Lower leg skin (tissue), 4 donors: ENCODE measurements around the gene OR6T1. TPM values are rescaled to one million over a fixed set of nuclear protein-coding genes. Genes with fewer than 3 reads are reported as not detected.

ENCODE experiments used
- DNase-seq, 2 donors: peaks; one replicate each; pipeline ENCODE4 v3.0.0-alpha.2; 2019; ENCODE audit warnings: low spot score in 2 of 2
- H3K4me3 ChIP-seq: fragments of 200-600 bp; sonication (generic); 2 replicates; pipeline ENCODE4 v1.5.1; 2017; ENCODE audit warnings: mild to moderate bottlenecking, low read depth; ENCODE audit not compliant: poor library complexity, severe bottlenecking
- CTCF ChIP-seq, 3 donors: fragments of 450-650 bp; IDR thresholded peaks; one replicate each; pipeline ENCODE4 v1.5.1; 2016; ENCODE audit warnings: antibody characterized with exemption in 3 of 3, mild to moderate bottlenecking in 3 of 3, moderate library complexity in 2 of 3
- POLR2A ChIP-seq, 2 donors: fragments of 450-650 bp; IDR thresholded peaks; one replicate each; pipeline ENCODE4 v1.6.1; 2016 to 2017; ENCODE audit warnings: antibody characterized with exemption in 2 of 2, mild to moderate bottlenecking in 1 of 2, moderate library complexity in 1 of 2
- WGBS, 2 donors: methylation state at CpG; one replicate each; pipeline ENCODE4 v1.1.5; 2018; 5-methylcytosine and 5-hydroxymethylcytosine counted together
- intact Hi-C: fragments of 100-400 bp; cut with DNase I; formaldehyde crosslinking; loops from one replicate; pipeline ENCODE4 v1.15.0; 2023; ENCODE audit warnings: low total_unique reads
- total RNA-seq, 4 donors: library from RNA; depleted of rRNA; stranded (reverse); fragments of >200 nt; gene quantifications; one replicate each; pipeline ENCODE4 v1.1.0, GENCODE V29; 2016

The OR6T1 gene, protein sequence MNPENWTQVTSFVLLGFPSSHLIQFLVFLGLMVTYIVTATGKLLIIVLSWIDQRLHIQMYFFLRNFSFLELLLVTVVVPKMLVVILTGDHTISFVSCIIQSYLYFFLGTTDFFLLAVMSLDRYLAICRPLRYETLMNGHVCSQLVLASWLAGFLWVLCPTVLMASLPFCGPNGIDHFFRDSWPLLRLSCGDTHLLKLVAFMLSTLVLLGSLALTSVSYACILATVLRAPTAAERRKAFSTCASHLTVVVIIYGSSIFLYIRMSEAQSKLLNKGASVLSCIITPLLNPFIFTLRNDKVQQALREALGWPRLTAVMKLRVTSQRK
- not detected for total RNA-seq

- no peak within 1 kb of the TSS for H3K4me3 ChIP-seq
- TF ChIP-seq CTCF (IDR thresholded peaks at IDR 0.05) (no peak), POLR2A (IDR thresholded peaks at IDR 0.05) (no peak)
- DNase-seq = no peak
- 91% methylated on average over 3 of the region's 3 CpGs for WGBS, 2 donors
- intact Hi-C loops = no loop called here
These were observed at the start of gene OR6T1 for GRCh38 chr11:123943738-123944137. TSS of gene OR6T1 (minus strand) at chr11:123943838. CDS start at chr11:123943838, 0 bp downstream.

DNA sequence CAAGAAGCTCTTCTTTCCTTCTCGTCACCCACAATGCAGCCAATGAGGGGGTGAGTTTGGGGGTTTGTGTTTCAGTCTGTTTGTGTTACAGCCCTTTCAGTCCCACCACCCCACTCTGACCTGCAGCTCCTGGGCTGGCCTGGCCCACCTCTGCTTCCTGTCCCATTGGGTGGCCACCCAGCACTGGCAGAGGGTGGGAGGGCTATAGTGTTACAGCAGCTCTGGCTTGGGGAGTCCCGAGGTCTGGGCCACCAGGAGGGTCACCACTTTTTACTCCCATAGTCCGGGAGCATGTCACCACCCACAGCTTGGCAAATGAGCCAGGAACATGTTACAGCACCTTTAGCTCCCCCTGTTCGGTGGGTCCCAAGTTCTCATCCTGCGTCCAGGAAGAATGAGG lies 35.7 kb upstream of the OR6T1 start:
- no peak for DNase-seq
- intact Hi-C loops = no loop called here
- H3K4me3 ChIP-seq = no peak overlapping the region
- WGBS, 2 donors = 80 to 88% methylated on average over 5 of the region's 5 CpGs
- TF ChIP-seq POLR2A (IDR thresholded peaks at IDR 0.05) = no peak
- no peak for TF ChIP-seq CTCF (IDR thresholded peaks at IDR 0.05)

- no peak for TF ChIP-seq POLR2A (IDR thresholded peaks at IDR 0.05)
- H3K4me3 ChIP-seq = no peak within 1 kb of the TSS
- DNase-seq = no peak
- intact Hi-C loops = no loop called here
These were observed 34.2 kb upstream of the OR6T1 start, which contains the start of gene OR10S1 for GRCh38 chr11:123977731-123978347. TSS of gene OR10S1 (minus strand) at chr11:123977781. CDS start at chr11:123977664, 117 bp downstream.

DNA sequence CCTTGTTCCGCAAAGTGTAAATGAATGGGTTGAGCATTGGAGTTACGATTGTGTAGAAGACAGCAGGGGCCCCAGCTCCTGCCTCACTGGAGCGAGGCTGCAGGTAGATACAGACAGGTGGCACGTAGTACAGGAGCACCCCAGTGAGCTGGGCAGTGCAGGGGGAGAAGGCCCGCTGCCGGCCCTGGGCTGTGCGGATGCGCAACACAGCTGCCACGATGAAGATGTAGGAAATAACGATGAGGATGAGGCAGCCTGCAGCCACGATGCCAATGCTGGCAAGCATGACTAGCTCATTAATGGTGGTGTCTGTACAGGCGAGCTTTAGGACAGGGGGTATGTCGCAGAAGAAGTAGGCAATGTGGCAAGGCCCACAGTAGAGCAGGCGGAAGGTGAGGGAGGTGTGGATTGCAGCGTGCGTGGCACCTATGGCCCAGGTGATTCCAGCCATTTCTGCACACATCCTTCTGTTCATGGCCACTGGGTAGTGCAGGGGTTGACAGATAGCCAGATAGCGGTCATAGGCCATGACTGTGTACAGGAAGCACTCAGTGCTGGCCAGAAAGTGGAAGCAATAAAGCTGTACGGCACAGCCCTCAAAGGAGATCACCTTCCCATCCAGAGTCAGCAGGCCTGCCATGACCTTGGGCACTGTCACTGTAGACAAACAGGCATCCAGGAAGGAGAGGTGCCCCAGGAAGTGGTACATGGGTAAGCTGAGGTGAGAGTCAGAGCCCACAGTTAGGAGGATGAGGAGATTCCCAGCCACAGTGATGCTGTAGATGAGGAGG lies 33.3 kb upstream of the OR6T1 start:
- 85 to 86% methylated on average over 18 of the region's 18 CpGs for WGBS, 2 donors
- TF ChIP-seq POLR2A (IDR thresholded peaks at IDR 0.05) (no peak), CTCF (IDR thresholded peaks at IDR 0.05) (no peak)
- DNase-seq = no peak
- H3K4me3 ChIP-seq = no peak overlapping the region
- intact Hi-C loops = no loop called here

DNA sequence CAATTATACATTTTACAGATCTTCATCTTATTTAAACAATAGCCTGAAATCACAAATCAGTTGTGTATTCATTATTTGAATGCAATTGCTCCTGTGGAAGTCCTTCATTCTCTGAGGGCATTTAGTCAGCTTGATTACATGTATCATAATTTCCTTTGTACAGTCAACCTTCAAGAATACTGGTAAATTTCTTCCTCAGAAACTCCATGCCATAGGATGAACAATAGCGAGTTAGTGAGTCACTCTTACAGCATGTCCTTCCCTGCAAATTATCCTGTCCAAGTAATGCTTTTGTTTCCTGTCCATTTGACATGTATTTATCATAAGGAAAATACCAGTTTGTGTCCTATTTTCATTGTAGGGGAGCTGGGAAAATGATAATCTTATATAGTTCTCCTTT lies 30.2 kb upstream of the OR6T1 start:
- TF ChIP-seq POLR2A (IDR thresholded peaks at IDR 0.05) (no peak), CTCF (IDR thresholded peaks at IDR 0.05) (no peak)

GRCh38 chr11:123956752-123957151 lies 13.1 kb upstream of the OR6T1 start:
- H3K4me3 ChIP-seq = no peak overlapping the region
- DNase-seq = no peak
- no peak for TF ChIP-seq POLR2A (IDR thresholded peaks at IDR 0.05)
- no peak for TF ChIP-seq CTCF (IDR thresholded peaks at IDR 0.05)
- intact Hi-C loops = no loop called here

More for the DNA sequence above, 30.2 kb upstream of the OR6T1 start:
- H3K4me3 ChIP-seq = no peak overlapping the region
- 62 to 68% methylated on average over 1 of the region's 1 CpG for WGBS, 2 donors
- intact Hi-C loops = no loop called here
- DNase-seq = no peak
